Smooth muscle cell (in vitro differentiated cells): ENCODE data around the gene BMPR1A. TPM values are rescaled to one million over a fixed set of nuclear protein-coding genes. Genes with fewer than 3 reads are reported as not detected.

Experiments
- DNase-seq: peaks from one replicate; lab custom pipeline; 2025; ENCODE audit not compliant: unreplicated experiment; lab: John Stamatoyannopoulos, UW
- H2AFZ ChIP-seq: fragments of 200-600 bp; sonication (generic); 2 replicates; pipeline ENCODE4 v1.6.0; 2016; ENCODE audit warnings: antibody characterized with exemption, low read depth, mild to moderate bottlenecking
- H3F3A ChIP-seq: fragments of 200-600 bp; sonication (generic); 2 replicates; pipeline ENCODE4 v1.6.0; 2017; ENCODE audit warnings: antibody characterized with exemption, low read depth
- H3K27ac ChIP-seq: fragments of 200-600 bp; sonication (generic); 2 replicates; pipeline ENCODE4 v1.5.1; 2016; ENCODE audit warnings: low read depth, mild to moderate bottlenecking
- H3K27me3 ChIP-seq: fragments of 200-600 bp; sonication (generic); 2 replicates; pipeline ENCODE4 v1.6.1; 2016; ENCODE audit warnings: low read depth, mild to moderate bottlenecking
- H3K36me3 ChIP-seq: fragments of 200-600 bp; sonication (generic); 2 replicates; pipeline ENCODE4 v1.5.1; 2016; ENCODE audit warnings: low read depth
- H3K4me1 ChIP-seq: fragments of 200-600 bp; sonication (generic); 2 replicates; pipeline ENCODE4 v1.5.1; 2016; ENCODE audit warnings: low read depth
- H3K4me2 ChIP-seq: fragments of 200-600 bp; sonication (generic); 2 replicates; pipeline ENCODE4 v1.6.0; 2016; ENCODE audit warnings: mild to moderate bottlenecking
- H3K4me3 ChIP-seq: fragments of 200-600 bp; sonication (generic); 2 replicates; pipeline ENCODE4 v1.5.1; 2016; ENCODE audit warnings: mild to moderate bottlenecking
- H3K79me2 ChIP-seq: fragments of 200-600 bp; sonication (generic); 2 replicates; pipeline ENCODE4 v1.6.0; 2016; ENCODE audit warnings: low read depth, mild to moderate bottlenecking
- H3K9ac ChIP-seq: fragments of 200-600 bp; sonication (generic); 2 replicates; pipeline ENCODE4 v1.6.0; 2016; ENCODE audit warnings: low read depth
- H3K9me3 ChIP-seq: fragments of 200-600 bp; sonication (generic); replicated peaks from 2 replicates; pipeline ENCODE4 v1.5.1; 2016; ENCODE audit warnings: low read depth
- H4K20me1 ChIP-seq: fragments of 200-600 bp; sonication (generic); 2 replicates; pipeline ENCODE4 v1.6.0; 2016; ENCODE audit warnings: low read depth
- WGBS: methylation state at CpG from one replicate; pipeline ENCODE4 v1.1.7; 2016; ENCODE audit warnings: low lambda C conversion rate; 5-methylcytosine and 5-hydroxymethylcytosine counted together
- polyA plus RNA-seq: library from polyadenylated mRNA; unstranded; fragments of >200 nt; fragmentation: Nextera tagmentation; extraction: Ambion mirVana; gene quantifications from 2 replicates; pipeline ENCODE4 v1.2.1, GENCODE V29; 2016
- total RNA-seq: library from RNA; depleted of rRNA; stranded (reverse); fragments of >200 nt; gene quantifications from 2 replicates; pipeline ENCODE4 v1.2.3, GENCODE V29; 2014
- TF ChIP-seq, protein P1 (sequence below): fragments of 200-600 bp; sonication (generic); IDR thresholded peaks from 2 replicates; pipeline ENCODE4 v1.5.1; 2017; ENCODE audit warnings: borderline replicate concordance, mild to moderate bottlenecking, antibody characterized with exemption; ENCODE audit not compliant: insufficient read depth, poor library complexity, severe bottlenecking

BMPR1A gene
- total and polyA plus RNA-seq, 2 experiments from 2014 or later: 15.5 to 80.9 TPM

DNA sequence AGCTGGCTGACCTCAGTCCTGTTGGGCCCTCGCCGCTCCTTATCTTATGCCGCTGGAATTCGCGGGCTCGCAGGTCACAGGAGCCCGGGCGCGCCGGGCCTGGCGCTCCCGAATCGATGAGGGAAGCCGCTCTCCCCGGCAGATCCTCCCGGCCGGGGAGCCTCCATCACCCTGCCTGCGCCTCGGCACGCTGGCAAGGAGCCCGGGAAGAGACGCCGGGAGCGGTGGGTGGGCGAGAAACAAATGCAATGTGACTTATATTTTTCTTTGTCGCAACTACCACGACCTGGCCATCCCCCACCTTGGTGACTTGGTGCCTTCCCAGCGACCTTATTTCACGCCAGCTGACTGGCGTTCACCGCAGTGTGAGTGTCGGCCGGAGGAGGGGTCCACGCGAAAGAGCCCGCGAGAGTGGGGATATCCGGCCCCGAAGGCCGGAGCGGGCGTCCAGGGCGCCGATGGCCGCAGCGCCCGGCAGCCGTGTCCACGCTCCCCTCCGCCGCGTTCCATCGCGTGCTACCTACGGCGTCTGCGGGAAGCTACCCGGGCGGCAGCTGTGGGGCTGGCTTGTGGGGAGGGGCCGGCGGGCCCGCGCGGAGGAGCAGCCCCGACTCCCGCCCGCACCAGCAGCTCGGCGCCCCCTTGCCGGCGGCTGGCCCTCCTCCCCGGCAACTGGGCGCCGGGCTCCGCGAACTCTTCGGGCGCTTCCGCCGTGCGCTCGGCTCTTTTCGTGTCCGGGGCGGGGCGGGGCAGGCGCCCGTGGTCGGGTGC lies 494 bp upstream of the BMPR1A start:
- H3K4me3 ChIP-seq: peak overlapping the region; percentile 84
- H3F3A ChIP-seq: no peaks in the 10 kb centered on the region
- DNase-seq: peak; percentile 74
- peaks cover 21% of the 10 kb centered on the region for H3K4me1 ChIP-seq
- H3K27ac ChIP-seq: peak overlapping the region; percentile 84
- no peaks in the 10 kb centered on the region for H3K36me3 ChIP-seq
- peaks cover 36% of the 10 kb centered on the region for H4K20me1 ChIP-seq
- H3K9ac ChIP-seq: peak overlapping the region; percentile 94
- under 1% methylated on average over 63 of the region's 89 CpGs for WGBS
- TF ChIP-seq, protein P1, sequence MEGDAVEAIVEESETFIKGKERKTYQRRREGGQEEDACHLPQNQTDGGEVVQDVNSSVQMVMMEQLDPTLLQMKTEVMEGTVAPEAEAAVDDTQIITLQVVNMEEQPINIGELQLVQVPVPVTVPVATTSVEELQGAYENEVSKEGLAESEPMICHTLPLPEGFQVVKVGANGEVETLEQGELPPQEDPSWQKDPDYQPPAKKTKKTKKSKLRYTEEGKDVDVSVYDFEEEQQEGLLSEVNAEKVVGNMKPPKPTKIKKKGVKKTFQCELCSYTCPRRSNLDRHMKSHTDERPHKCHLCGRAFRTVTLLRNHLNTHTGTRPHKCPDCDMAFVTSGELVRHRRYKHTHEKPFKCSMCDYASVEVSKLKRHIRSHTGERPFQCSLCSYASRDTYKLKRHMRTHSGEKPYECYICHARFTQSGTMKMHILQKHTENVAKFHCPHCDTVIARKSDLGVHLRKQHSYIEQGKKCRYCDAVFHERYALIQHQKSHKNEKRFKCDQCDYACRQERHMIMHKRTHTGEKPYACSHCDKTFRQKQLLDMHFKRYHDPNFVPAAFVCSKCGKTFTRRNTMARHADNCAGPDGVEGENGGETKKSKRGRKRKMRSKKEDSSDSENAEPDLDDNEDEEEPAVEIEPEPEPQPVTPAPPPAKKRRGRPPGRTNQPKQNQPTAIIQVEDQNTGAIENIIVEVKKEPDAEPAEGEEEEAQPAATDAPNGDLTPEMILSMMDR: no peak
- H3K79me2 ChIP-seq: peaks cover 40% of the 10 kb centered on the region
- peak overlapping the region; percentile 83 for H3K4me2 ChIP-seq
- no peaks in the 10 kb centered on the region for H3K9me3 ChIP-seq
- no peaks in the 10 kb centered on the region for H3K27me3 ChIP-seq
- peak overlapping the region; percentile 89 for H2AFZ ChIP-seq

DNA sequence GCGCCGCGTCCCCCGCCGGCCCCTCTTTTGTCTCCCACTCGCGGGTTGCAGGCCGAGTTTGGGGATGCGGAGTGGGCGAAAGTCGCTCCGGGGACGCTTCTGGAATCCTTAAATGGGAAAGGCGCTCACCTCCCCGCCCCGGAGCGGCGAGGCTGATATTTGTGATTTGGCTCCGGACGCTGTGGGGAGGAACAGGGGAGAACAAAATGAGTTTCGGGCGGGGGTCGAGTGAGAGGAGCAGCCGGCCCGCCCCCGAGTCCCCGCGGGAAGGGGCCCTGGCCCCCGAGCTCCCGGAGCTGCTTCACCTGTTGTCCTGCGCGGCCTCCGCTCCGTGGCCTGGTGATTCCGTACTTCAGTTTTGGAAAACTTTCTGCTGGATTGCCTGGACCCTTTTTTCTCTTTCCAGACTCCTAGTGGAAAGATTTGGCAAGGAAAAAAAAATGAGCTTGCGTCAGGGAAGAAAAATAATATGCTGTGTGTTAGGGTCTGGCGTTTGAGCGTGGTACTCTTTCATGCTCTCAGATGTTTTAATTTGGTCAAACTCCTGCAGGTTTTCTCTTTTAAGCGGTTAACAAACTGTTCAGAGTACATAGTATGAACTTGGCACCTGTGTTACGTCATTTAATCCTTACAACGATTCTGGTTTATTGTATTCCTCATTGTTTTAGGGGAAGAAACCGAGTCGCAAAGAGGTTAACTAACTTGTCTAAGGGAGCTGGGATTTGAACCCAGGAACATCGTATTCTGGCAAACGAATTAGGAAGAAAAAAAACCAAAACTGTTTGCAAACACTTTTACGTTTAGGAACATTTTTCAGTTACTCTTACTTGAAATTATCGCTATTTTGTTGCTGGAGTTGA lies 924 bp downstream of the BMPR1A start:
- Histone ChIP-seq H2AFZ (peak overlapping the region; percentile 83), H3K4me2 (peak overlapping the region; percentile 99), H3K9me3 (no peaks in the 10 kb centered on the region), H3F3A (no peaks in the 10 kb centered on the region), H3K4me3 (peak overlapping the region; percentile 84), H3K79me2 (peaks cover 54% of the 10 kb centered on the region), H3K27me3 (no peaks in the 10 kb centered on the region), H3K36me3 (no peaks in the 10 kb centered on the region), H3K4me1 (peaks cover 21% of the 10 kb centered on the region), H4K20me1 (peaks cover 50% of the 10 kb centered on the region), H3K27ac (peak overlapping the region; percentile 84), H3K9ac (peak overlapping the region; percentile 87)
- TF ChIP-seq, protein P1: no peak
- whole genome bisulfite sequencing: under 1% methylated on average over 47 of the region's 47 CpGs
- DNase-seq: peak; percentile 36

DNA sequence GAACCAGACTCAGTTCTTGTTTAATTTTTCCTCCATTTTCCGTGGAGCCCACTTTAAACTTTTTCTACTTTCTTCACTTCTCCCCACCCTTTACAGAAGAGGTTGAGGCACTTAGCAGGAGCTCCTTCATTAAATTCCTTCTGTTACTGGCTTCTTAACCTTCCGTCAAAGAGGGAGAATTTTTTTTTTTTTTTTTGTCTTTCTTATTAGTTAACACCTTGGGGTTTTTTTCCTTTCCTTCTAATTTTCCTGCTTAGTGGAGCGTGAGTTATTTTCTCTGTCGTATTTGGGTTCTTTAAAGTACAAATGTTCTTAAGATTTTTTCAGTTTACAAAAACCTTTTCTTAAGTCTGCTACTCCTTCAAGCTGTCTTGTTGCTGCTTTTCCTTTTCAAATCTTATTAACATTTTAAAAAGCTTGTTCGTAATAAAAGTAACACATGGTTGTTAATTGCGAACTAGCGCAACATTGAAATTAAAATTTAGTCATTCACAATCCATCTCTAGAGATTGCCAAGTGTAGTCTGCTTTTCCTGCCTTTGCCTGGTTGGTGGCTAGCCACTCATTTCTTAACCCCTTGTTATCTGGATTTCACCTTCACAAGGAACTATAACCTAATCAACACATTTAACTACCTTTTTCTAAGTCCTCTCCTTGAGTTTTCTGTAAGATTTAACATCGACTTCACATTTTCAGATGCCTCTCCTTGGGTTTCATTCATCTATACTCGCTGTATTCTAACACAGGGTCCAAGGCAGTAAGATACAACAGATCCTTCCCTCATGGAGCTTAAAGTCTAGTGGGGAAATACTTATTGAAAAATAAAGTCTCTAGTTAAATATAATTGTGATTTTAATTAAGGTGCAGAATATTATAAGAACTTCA lies 2.0 kb downstream of the BMPR1A start:
- Histone ChIP-seq H3K27ac (peak overlapping the region; percentile 3), H3K9me3 (no peaks in the 10 kb centered on the region), H4K20me1 (peaks cover 61% of the 10 kb centered on the region), H3K4me3 (peak overlapping the region; percentile 84), H3K27me3 (no peaks in the 10 kb centered on the region), H3K4me1 (peaks cover 21% of the 10 kb centered on the region), H2AFZ (peak overlapping the region; percentile 83), H3K9ac (peak overlapping the region; percentile 87), H3K79me2 (peaks cover 65% of the 10 kb centered on the region), H3K4me2 (peak overlapping the region; percentile 99), H3K36me3 (no peaks in the 10 kb centered on the region), H3F3A (no peaks in the 10 kb centered on the region)
- no peak for DNase-seq
- WGBS: 4% methylated on average over 9 of the region's 9 CpGs
- TF ChIP-seq, protein P1: no peak
